Prostate gland (tissue), 2 donors: ENCODE data around the gene C17orf50. TPM values are rescaled to one million over a fixed set of nuclear protein-coding genes. Genes with fewer than 3 reads are reported as not detected.

Experiments used
- DNase-seq: peaks from one replicate; pipeline ENCODE4 v3.0.0-alpha.2; 2019; ENCODE audit warnings: low spot score
- H3K27ac ChIP-seq, 2 donors: fragments of 200-600 bp; sonication (generic); 2 replicates each; pipeline ENCODE4 v1.5.1; 2017 to 2019
- H3K27me3 ChIP-seq: fragments of 200-600 bp; sonication (generic); replicated peaks from 2 replicates; pipeline ENCODE4 v1.5.1; 2019; ENCODE audit not compliant: insufficient read depth
- H3K36me3 ChIP-seq, 2 donors: fragments of 200-600 bp; sonication (generic); 1 replicate in 1 of 2; 2 replicates in 1 of 2; pipeline versions ENCODE4 v1.5.1 to v1.8.1; 2017 to 2019
- H3K4me1 ChIP-seq: fragments of 200-600 bp; sonication (generic); replicated peaks from 2 replicates; pipeline ENCODE4 v1.5.1; 2019
- H3K4me3 ChIP-seq, 2 donors: fragments of 200-600 bp; sonication (generic); 2 replicates each; pipeline ENCODE4 v1.5.1; 2017 to 2019
- H3K9me3 ChIP-seq: fragments of 200-600 bp; sonication (generic); 2 replicates; pipeline ENCODE4 v1.5.1; 2017
- CTCF ChIP-seq, 4 experiments: fragments of 200-600 bp in 2 of 4; fragments of 450-650 bp in 2 of 4; sonication (generic) in 2 of 4; IDR thresholded peaks; 1 replicate in 3 of 4; 2 replicates in 1 of 4; pipeline ENCODE4 v1.5.1; 2016 to 2019; ENCODE audit warnings: antibody characterized with exemption in 4 of 4, mild to moderate bottlenecking in 2 of 4, moderate library complexity in 2 of 4
- POLR2A ChIP-seq: fragments of 450-650 bp; IDR thresholded peaks from one replicate; pipeline ENCODE4 v1.6.1; 2016; ENCODE audit warnings: antibody characterized with exemption, mild to moderate bottlenecking
- POLR2AphosphoS5 ChIP-seq: sonication (generic); formaldehyde crosslinking; IDR thresholded peaks from one replicate; pipeline ENCODE4 v1.6.1; 2017; ENCODE audit warnings: antibody characterized with exemption
- WGBS: methylation state at CpG from one replicate; pipeline ENCODE4 v1.1.5; 2018; 5-methylcytosine and 5-hydroxymethylcytosine counted together
- intact Hi-C: fragments of 100-400 bp; cut with DNase I; formaldehyde crosslinking; loops from one replicate; pipeline ENCODE4 v1.14.2; 2022
- total RNA-seq, 2 donors: library from RNA; depleted of rRNA; stranded (reverse); fragments of >200 nt; gene quantifications; one replicate each; pipeline ENCODE4 v1.1.0, GENCODE V29; 2016

The C17orf50 gene
- total RNA-seq, 2 donors from 2014 or later: 15.8 TPM; not detected in 1

GRCh38 chr17:35733366-35733765 lies 27.3 kb upstream of the C17orf50 start:
- no peak for DNase-seq
- 65% methylated on average over 6 of the region's 6 CpGs for WGBS
- H3K4me3 ChIP-seq: no peak overlapping the region
- peaks cover 4% of the 10 kb centered on the region for H3K4me1 ChIP-seq
- no peaks in the 10 kb centered on the region for H3K36me3 ChIP-seq
- no peak overlapping the region for H3K27ac ChIP-seq
- intact Hi-C loops: no loop called here
- H3K9me3 ChIP-seq: no peaks in the 10 kb centered on the region
- no peaks in the 10 kb centered on the region for H3K27me3 ChIP-seq
- TF ChIP-seq CTCF (IDR thresholded peaks at IDR 0.05) (no peak), POLR2A (no peak), POLR2AphosphoS5 (no peak)

- Histone ChIP-seq H3K4me1 (peaks cover 4% of the 10 kb centered on the region), H3K9me3 (no peaks in the 10 kb centered on the region), H3K27me3 (no peaks in the 10 kb centered on the region), H3K36me3 (no peaks in the 10 kb centered on the region), H3K27ac (no peak overlapping the region), H3K4me3 (no peak overlapping the region)
- no peak for TF ChIP-seq POLR2A
- no peak for TF ChIP-seq POLR2AphosphoS5
- no peak for TF ChIP-seq CTCF (IDR thresholded peaks at IDR 0.05)
- WGBS: 87% methylated on average over 7 of the region's 7 CpGs
- DNase-seq: no peak
- intact Hi-C loops: no loop called here
These were observed 26.3 kb upstream of the C17orf50 start for GRCh38 chr17:35734396-35734795.

- WGBS: 69% methylated on average over 29 of the region's 29 CpGs
- no peaks in the 10 kb centered on the region for H3K27me3 ChIP-seq
- TF ChIP-seq CTCF (IDR thresholded peaks at IDR 0.05) (no peak), POLR2A (no peak), POLR2AphosphoS5 (no peak)
- no peak overlapping the region for H3K4me3 ChIP-seq
- intact Hi-C loops: no loop called here
- no peak overlapping the region for H3K27ac ChIP-seq
- no peaks in the 10 kb centered on the region for H3K36me3 ChIP-seq
- no peaks in the 10 kb centered on the region for H3K9me3 ChIP-seq
- peaks cover 4% of the 10 kb centered on the region for H3K4me1 ChIP-seq
- no peak for DNase-seq
These were observed 25.5 kb upstream of the C17orf50 start for GRCh38 chr17:35735036-35735805.

GRCh38 chr17:35736236-35736635 lies 24.5 kb upstream of the C17orf50 start:
- WGBS: 89% methylated on average over 5 of the region's 5 CpGs
- H3K9me3 ChIP-seq: no peaks in the 10 kb centered on the region

More at GRCh38 chr17:35736236-35736635, 24.5 kb upstream of the C17orf50 start:
- H3K27me3 ChIP-seq: peaks cover 3% of the 10 kb centered on the region
- H3K4me1 ChIP-seq: peaks cover 1% of the 10 kb centered on the region
- no peak for DNase-seq
- H3K36me3 ChIP-seq: no peaks in the 10 kb centered on the region
- intact Hi-C loops: no loop called here
- no peak overlapping the region for H3K27ac ChIP-seq
- no peak for TF ChIP-seq CTCF (IDR thresholded peaks at IDR 0.05)
- TF ChIP-seq POLR2A: no peak
- no peak overlapping the region for H3K4me3 ChIP-seq
